GM12878 (cell line): ENCODE results near the gene SUSD6. TPM values are rescaled to one million over a fixed set of nuclear protein-coding genes. Genes with fewer than 3 reads are reported as not detected.

Source experiments
- ATAC-seq: fragments of 200-7000 bp; cut with Tn5 transposase; 3 replicates; pipeline ENCODE4 v1.9.1; 2020; ENCODE audit warnings: mild to moderate bottlenecking, moderate library complexity
- BruUV-seq: library from RNA; stranded (reverse); fragments of 400-500 nt; replicated peaks from 2 replicates; lab custom pipeline; 2021; lab: Mats Ljungman, UMichigan
- CTCF ChIA-PET: fragments of 300-600 bp; sonication (Branson Sonifier 250); formaldehyde crosslinking; extraction: SDS; loops from one replicate; lab custom pipeline; 2021; ENCODE audit warnings: inconsistent platforms; lab: Yijun Ruan, JAX
- POLR2A ChIA-PET: fragments of 350-600 bp; formaldehyde crosslinking; extraction: SDS; loops from one replicate; lab custom pipeline; 2021; ENCODE audit warnings: inconsistent platforms; lab: Charles Lee
- RAD21 ChIA-PET: fragments of 300-600 bp; sonication (Branson Sonifier 250); formaldehyde crosslinking; loops from one replicate; lab custom pipeline; 2023; ENCODE audit warnings: antibody characterized with exemption; ENCODE audit not compliant: unreplicated experiment; lab: Charles Lee
- SMC1A ChIA-PET: fragments of 300-600 bp; sonication (Branson Sonifier 250); formaldehyde crosslinking; loops from one replicate; lab custom pipeline; 2023; ENCODE audit not compliant: unreplicated experiment, uncharacterized antibody; lab: Charles Lee
- DNase-seq: peaks from one replicate; pipeline ENCODE4 v3.0.0-alpha.2; 2011; ENCODE audit warnings: low read depth, low spot score
- FAIRE-seq: peaks from 3 replicates; lab custom pipeline; 2011; peaks lifted over from hg19 to GRCh38; lab: Jason Lieb, UNC
- H2AFZ ChIP-seq: 2 replicates; pipeline ENCODE4 v1.6.0; 2011; ENCODE audit warnings: low read depth, low read length, control low read depth; ENCODE audit not compliant: control insufficient read depth
- H3K27ac ChIP-seq: 2 replicates; pipeline ENCODE4 v1.5.1; 2011; ENCODE audit warnings: control low read depth; ENCODE audit not compliant: control insufficient read depth, insufficient read depth
- H3K27me3 ChIP-seq, 2 experiments: replicated peaks in 1 of 2; 2 replicates each; pipeline versions ENCODE4 v1.6.0 to v1.6.1; 2011; ENCODE audit warnings: low read length in 1 of 2; ENCODE audit not compliant: control insufficient read depth in 2 of 2, insufficient read depth in 2 of 2
- H3K36me3 ChIP-seq, 2 experiments: 2 replicates each; pipeline ENCODE4 v1.5.1; 2011; ENCODE audit warnings: low read length in 1 of 2; ENCODE audit not compliant: control insufficient read depth in 2 of 2, insufficient read depth in 2 of 2
- H3K4me1 ChIP-seq: 2 replicates; pipeline ENCODE4 v1.6.1; 2011; ENCODE audit warnings: mild to moderate bottlenecking, low read length, moderate library complexity, mixed read lengths; ENCODE audit not compliant: control insufficient read depth, insufficient read depth
- H3K4me2 ChIP-seq: 2 replicates; pipeline ENCODE4 v1.6.0; 2011; ENCODE audit warnings: control low read depth; ENCODE audit not compliant: control insufficient read depth, insufficient read depth
- H3K4me3 ChIP-seq: fragments of 200-600 bp; sonication (generic); 2 replicates; pipeline ENCODE4 v1.5.1; 2016
- H3K79me2 ChIP-seq: 2 replicates; pipeline ENCODE4 v1.6.0; 2011; ENCODE audit warnings: low read length; ENCODE audit not compliant: control insufficient read depth, insufficient read depth
- H3K9ac ChIP-seq: 2 replicates; pipeline ENCODE4 v1.8.0; 2011; ENCODE audit warnings: low read length, control low read depth, mixed read lengths; ENCODE audit not compliant: control insufficient read depth, insufficient read depth
- H3K9me3 ChIP-seq: replicated peaks from 3 replicates; pipeline ENCODE4 v1.5.1; 2011; ENCODE audit warnings: mild to moderate bottlenecking, low read length; ENCODE audit not compliant: control insufficient read depth, insufficient read depth
- H4K20me1 ChIP-seq: 2 replicates; pipeline ENCODE4 v1.6.0; 2011; ENCODE audit not compliant: control insufficient read depth, insufficient read depth
- BRCA1 ChIP-seq: IDR thresholded peaks from 2 replicates; pipeline ENCODE4 v1.6.1; 2011; ENCODE audit warnings: low read depth, low read length, improper control_type of control experiment
- CBX5 ChIP-seq: sonication (generic); IDR thresholded peaks from 2 replicates; pipeline ENCODE4 v1.6.1; 2016; ENCODE audit warnings: low read depth, moderate library complexity, mild to moderate bottlenecking, inconsistent platforms
- EGR1 ChIP-seq, 2 experiments: IDR thresholded peaks; 1 replicate in 1 of 2; 2 replicates in 1 of 2; pipeline ENCODE4 v1.6.1; 2011 to 2012; ENCODE audit warnings: low read depth in 2 of 2, low read length in 2 of 2, borderline replicate concordance in 1 of 2, mild to moderate bottlenecking in 1 of 2, moderate library complexity in 1 of 2
- FOS ChIP-seq: IDR thresholded peaks from 3 replicates; pipeline ENCODE4 v1.6.1; 2011; ENCODE audit warnings: borderline replicate concordance; ENCODE audit not compliant: insufficient read length; ENCODE audit errors: extremely low read depth
- HDAC2 ChIP-seq: fragments of 200-600 bp; sonication (generic); IDR thresholded peaks from 2 replicates; pipeline ENCODE4 v1.6.1; 2017
- KDM1A ChIP-seq: fragments of 200-600 bp; sonication (generic); IDR thresholded peaks from 2 replicates; pipeline ENCODE4 v1.6.1; 2016; ENCODE audit warnings: borderline replicate concordance
- MTA2 ChIP-seq: fragments of 450-650 bp; IDR thresholded peaks from 2 replicates; pipeline ENCODE4 v1.6.1; 2016; ENCODE audit warnings: low read depth, mild to moderate bottlenecking, moderate library complexity
- MTA3 ChIP-seq: IDR thresholded peaks from 2 replicates; pipeline ENCODE4 v1.6.1; 2012; ENCODE audit warnings: low read length, inconsistent platforms, borderline replicate concordance
- MYB ChIP-seq: fragments of 150-350 bp; IDR thresholded peaks from 2 replicates; pipeline ENCODE4 v1.6.1; 2014; ENCODE audit warnings: mild to moderate bottlenecking, low read depth, low read length, borderline replicate concordance
- PAX8 ChIP-seq: fragments of 450-650 bp; IDR thresholded peaks from 2 replicates; pipeline ENCODE4 v1.6.1; 2017; ENCODE audit warnings: mild to moderate bottlenecking, moderate library complexity
- POU2F2 ChIP-seq: IDR thresholded peaks from 3 replicates; pipeline ENCODE4 v1.6.1; 2011; ENCODE audit warnings: low read depth, mild to moderate bottlenecking, low read length, borderline replicate concordance
- RELA ChIP-seq: fragments of 450-650 bp; IDR thresholded peaks from 2 replicates; pipeline ENCODE4 v1.8.0; 2014; ENCODE audit warnings: borderline replicate concordance; ENCODE audit not compliant: partially characterized antibody
- RFX5 ChIP-seq: IDR thresholded peaks from 2 replicates; pipeline ENCODE4 v1.6.1; 2011; ENCODE audit warnings: low read depth, low read length, improper control_type of control experiment
- STAT1 ChIP-seq: fragments of 450-650 bp; conservative IDR thresholded peaks from 2 replicates; pipeline ENCODE4 v1.6.1; 2014; ENCODE audit warnings: antibody characterized with exemption, mild to moderate bottlenecking
- TBL1XR1 ChIP-seq: IDR thresholded peaks from 2 replicates; pipeline ENCODE4 v1.6.1; 2012; ENCODE audit warnings: low read depth, low read length, improper control_type of control experiment
- YBX1 ChIP-seq: fragments of 450-650 bp; IDR thresholded peaks from 2 replicates; pipeline ENCODE4 v1.6.1; 2016; ENCODE audit warnings: antibody characterized with exemption
- WGBS: methylation state at CpG from one replicate; pipeline ENCODE4 v1.1.6; 2016; ENCODE audit warnings: low lambda C conversion rate; ENCODE audit not compliant: insufficient replicate concordance, insufficient coverage; ENCODE audit errors: missing lambda C conversion rate; 5-methylcytosine and 5-hydroxymethylcytosine counted together
- in situ Hi-C: fragments of 300-500 bp; cut with MboI; formaldehyde crosslinking; loops from 9 replicates; pipeline ENCODE4 v1.14.3; 2018; ENCODE audit warnings: mixed read lengths
- intact Hi-C: fragments of 100-400 bp; cut with micrococcal nuclease; formaldehyde crosslinking; loops from one replicate; pipeline ENCODE4 v1.14.2; 2022; ENCODE audit not compliant: unreplicated experiment
- polyA plus RNA-seq, 11 experiments: library from polyadenylated mRNA; depleted of rRNA in 4 of 11; unstranded in 6 of 11; stranded (reverse) in 5 of 11; fragments of >200 nt; fragmentation: Nextera tagmentation in 4 of 11; fragmentation: Illumina TruSeq in 1 of 11; extraction: Ambion mirVana in 4 of 11; extraction: Trizol in 1 of 11; gene quantifications; 1 replicate in 1 of 11; 2 replicates in 10 of 11; pipeline versions ENCODE4 v1.2.1 to v1.2.3, GENCODE V29; 2011 to 2016; ENCODE audit warnings: inconsistent platforms in 2 of 11, missing spikeins in 2 of 11, low read depth in 1 of 11
- total RNA-seq, 4 experiments: library from RNA; depleted of rRNA in 3 of 4; stranded (reverse); fragments of >200 nt in 3 of 4; fragmentation: Illumina TruSeq in 1 of 4; extraction: Trizol in 1 of 4; gene quantifications; 2 replicates each; pipeline versions ENCODE4 v1.2.1 to v1.2.3, GENCODE V29; 2013 to 2021
- TF ChIP-seq, protein P1 (sequence below): IDR thresholded peaks from 2 replicates; pipeline ENCODE4 v1.6.1; 2012; ENCODE audit warnings: low read depth, low read length, improper control_type of control experiment
- TF ChIP-seq, protein P2 (sequence below): IDR thresholded peaks from 2 replicates; pipeline ENCODE4 v1.6.1; 2012; ENCODE audit warnings: low read depth, low read length, improper control_type of control experiment
- TF ChIP-seq, protein P3 (sequence below): IDR thresholded peaks from 2 replicates; pipeline ENCODE4 v1.6.1; 2011; ENCODE audit warnings: borderline replicate concordance, low read depth, mild to moderate bottlenecking, moderate library complexity, mixed read lengths, low read length; ENCODE audit not compliant: insufficient read depth; ENCODE audit errors: extremely low read length

SUSD6 gene
- total and polyA plus RNA-seq, 10 of the 15 experiments (the other 5 are each of a cell fraction or from before 2014, with no cell fraction given) = 6.6 to 39.8 (median 20.2) TPM

DNA sequence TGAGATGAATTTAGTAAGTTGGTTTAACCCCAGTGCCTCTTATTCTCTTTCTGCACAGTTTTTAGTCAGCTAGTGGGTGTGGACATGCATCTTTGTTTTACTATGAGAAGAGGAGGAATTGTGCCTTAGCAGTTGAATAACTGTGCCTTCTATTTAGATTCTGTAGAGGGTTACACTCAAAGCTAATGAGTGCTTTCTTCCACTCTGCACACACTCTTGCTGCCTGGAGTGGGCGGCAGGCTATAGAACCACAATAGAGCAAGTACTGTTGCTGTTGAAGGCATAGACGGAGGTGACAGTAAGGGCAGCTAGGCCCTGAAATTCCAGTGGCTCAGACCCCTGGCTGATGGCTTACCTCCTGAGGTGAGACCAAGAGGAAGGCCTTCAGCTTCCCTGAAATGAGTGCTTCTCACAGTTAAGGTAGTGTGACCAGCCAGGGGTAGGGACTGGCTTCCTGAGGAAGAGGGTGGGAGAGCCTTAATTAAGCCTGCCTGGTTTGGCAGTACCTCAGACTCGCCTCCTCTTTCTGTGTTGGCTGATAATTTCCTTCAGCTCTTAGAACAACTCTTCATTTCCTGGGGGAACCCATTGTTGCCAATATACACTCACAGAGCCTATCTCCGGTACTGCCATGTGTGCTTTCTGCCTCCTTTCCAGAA lies 24.7 kb downstream of the SUSD6 start:
- peaks cover 10% of the 10 kb centered on the region for H3K9me3 ChIP-seq
- ChIA-PET CTCF (interaction anchor here (0.6 to 5.1 kb wide), 7 partner anchors 10 to 51 kb away, joined by 3 to 30 read pairs (median 4); no protein-coding TSS in a partner anchor), SMC1A (interaction anchor here (0.6 to 17.8 kb wide), 10 partner anchors 10 to 60 kb away, joined by 3 to 336 read pairs (median 10); partner anchors contain the start of gene SUSD6), POLR2A (interaction anchor here (1.3 to 8.7 kb wide), 6 partner anchors 11 to 55 kb away, joined by 3 to 88 read pairs (median 6); no protein-coding TSS in a partner anchor), RAD21 (interaction anchor here (0.6 to 6.1 kb wide), 8 partner anchors 9 to 31 kb away, joined by 3 to 63 read pairs (median 8); partner anchors contain the start of gene SUSD6)
- peak overlapping the region; percentile 72 for H3K27ac ChIP-seq
- WGBS = 0% methylated on average over 4 of the region's 4 CpGs
- FAIRE-seq (peak; percentile 35), ATAC-seq (peak; percentile 52), DNase-seq (no peak)
- peaks cover 73% of the 10 kb centered on the region for H3K4me1 ChIP-seq
- no peak overlapping the region for H2AFZ ChIP-seq
- peak overlapping the region; percentile 28; the same call in 1 of the 2 replicates for H3K4me3 ChIP-seq
- peaks cover 0 to 8% of the 10 kb centered on the region in 2 experiments; a peak in 3 of 4 replicates for H3K36me3 ChIP-seq
- BruUV-seq = no TSS peak
- intact Hi-C loops (no loop called here), in situ Hi-C loops (no loop called here)
- H4K20me1 ChIP-seq = no peaks in the 10 kb centered on the region
- peak overlapping the region; percentile 14 for H3K9ac ChIP-seq
- H3K27me3 ChIP-seq = no peaks in the 10 kb centered on the region
- H3K79me2 ChIP-seq = peaks cover 99% of the 10 kb centered on the region
- peak overlapping the region; percentile 68 for H3K4me2 ChIP-seq
- TF ChIP-seq CBX5 = no peak
- TF ChIP-seq BRCA1 = no peak
- no peak for TF ChIP-seq RELA
- no peak for TF ChIP-seq STAT1
- TF ChIP-seq PAX8 = no peak
- TF ChIP-seq KDM1A = no peak
- no peak for TF ChIP-seq RFX5
- TF ChIP-seq YBX1 = no peak
- TF ChIP-seq MTA2 = peak; percentile 23; the same call in 1 of the 2 replicates
- TF ChIP-seq MTA3 = no peak
- TF ChIP-seq POU2F2 = no peak
- 0 out of 3 replicates have a peak, but pooled peaks of 1 of the 2 experiments have one; percentile 35 for TF ChIP-seq EGR1 (IDR thresholded peaks at IDR 0.05; ENCODE audit: borderline replicate concordance in 1 of 2, low read depth in 2 of 2, low read length in 2 of 2)
- TF ChIP-seq, protein P1, sequence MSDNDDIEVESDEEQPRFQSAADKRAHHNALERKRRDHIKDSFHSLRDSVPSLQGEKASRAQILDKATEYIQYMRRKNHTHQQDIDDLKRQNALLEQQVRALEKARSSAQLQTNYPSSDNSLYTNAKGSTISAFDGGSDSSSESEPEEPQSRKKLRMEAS = no peak
- no peak for TF ChIP-seq HDAC2
- TF ChIP-seq, protein P2, sequence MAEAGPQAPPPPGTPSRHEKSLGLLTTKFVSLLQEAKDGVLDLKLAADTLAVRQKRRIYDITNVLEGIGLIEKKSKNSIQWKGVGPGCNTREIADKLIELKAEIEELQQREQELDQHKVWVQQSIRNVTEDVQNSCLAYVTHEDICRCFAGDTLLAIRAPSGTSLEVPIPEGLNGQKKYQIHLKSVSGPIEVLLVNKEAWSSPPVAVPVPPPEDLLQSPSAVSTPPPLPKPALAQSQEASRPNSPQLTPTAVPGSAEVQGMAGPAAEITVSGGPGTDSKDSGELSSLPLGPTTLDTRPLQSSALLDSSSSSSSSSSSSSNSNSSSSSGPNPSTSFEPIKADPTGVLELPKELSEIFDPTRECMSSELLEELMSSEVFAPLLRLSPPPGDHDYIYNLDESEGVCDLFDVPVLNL = no peak
- TF ChIP-seq TBL1XR1 = no peak
- no peak for TF ChIP-seq MYB
- TF ChIP-seq, protein P3, sequence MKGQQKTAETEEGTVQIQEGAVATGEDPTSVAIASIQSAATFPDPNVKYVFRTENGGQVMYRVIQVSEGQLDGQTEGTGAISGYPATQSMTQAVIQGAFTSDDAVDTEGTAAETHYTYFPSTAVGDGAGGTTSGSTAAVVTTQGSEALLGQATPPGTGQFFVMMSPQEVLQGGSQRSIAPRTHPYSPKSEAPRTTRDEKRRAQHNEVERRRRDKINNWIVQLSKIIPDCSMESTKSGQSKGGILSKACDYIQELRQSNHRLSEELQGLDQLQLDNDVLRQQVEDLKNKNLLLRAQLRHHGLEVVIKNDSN = no peak
- TF ChIP-seq FOS = no peak
